Neural crest cell (in vitro differentiated cells): Measurements from ENCODE around the gene SULT1B1. TPM values are rescaled to one million over a fixed set of nuclear protein-coding genes. Genes with fewer than 3 reads are reported as not detected.

Source experiments
- DNase-seq: peaks from one replicate; pipeline ENCODE4 v3.0.0; 2021; ENCODE audit warnings: low read depth, mixed read lengths, low spot score
- H3K27ac Mint-ChIP-seq: one replicate; pipeline ENCODE4 v1.8.0; 2021; ENCODE audit warnings: mild to moderate bottlenecking, mixed read lengths; ENCODE audit not compliant: unreplicated experiment
- H3K27me3 Mint-ChIP-seq: 2 replicates; pipeline ENCODE4 v1.8.0; 2021; ENCODE audit warnings: low read depth, mild to moderate bottlenecking, mixed read lengths
- H3K36me3 Mint-ChIP-seq: 2 replicates; pipeline ENCODE4 v1.8.0; 2021; ENCODE audit warnings: low read depth, mild to moderate bottlenecking, mixed read lengths
- H3K4me1 Mint-ChIP-seq: 2 replicates; pipeline ENCODE4 v1.8.0; 2021; ENCODE audit warnings: mixed read lengths
- H3K4me3 Mint-ChIP-seq: one replicate; pipeline ENCODE4 v1.8.0; 2021; ENCODE audit warnings: mild to moderate bottlenecking, mixed read lengths
- H3K9me3 Mint-ChIP-seq: 2 replicates; pipeline ENCODE4 v1.8.0; 2021; ENCODE audit warnings: mixed read lengths
- CTCF ChIP-seq: fragments of 200-600 bp; sonication (generic); conservative IDR thresholded peaks from 2 replicates; pipeline ENCODE4 v1.5.0; 2021; ENCODE audit warnings: antibody characterized with exemption, mild to moderate bottlenecking
- total RNA-seq: library from RNA; stranded (reverse); gene quantifications from 2 replicates; pipeline ENCODE4 v1.2.1, GENCODE V29; 2021

SULT1B1 gene
- total RNA-seq, 1 donor from 2014 or later = not detected

GRCh38 chr4:69749771-69750170 is 10.6 kb downstream of the SULT1B1 start:
- no peak for TF ChIP-seq CTCF
- H3K36me3 Mint-ChIP-seq = no peaks in the 10 kb centered on the region
- no peak overlapping the region for H3K27ac Mint-ChIP-seq
- H3K9me3 Mint-ChIP-seq = no peaks in the 10 kb centered on the region
- DNase-seq = no peak
- no peaks in the 10 kb centered on the region for H3K4me1 Mint-ChIP-seq
- H3K27me3 Mint-ChIP-seq = no peaks in the 10 kb centered on the region
- no peak overlapping the region for H3K4me3 Mint-ChIP-seq

- Mint-ChIP-seq H3K36me3 (no peaks in the 10 kb centered on the region), H3K4me1 (no peaks in the 10 kb centered on the region), H3K27me3 (no peaks in the 10 kb centered on the region), H3K4me3 (no peak overlapping the region), H3K27ac (no peak overlapping the region), H3K9me3 (no peaks in the 10 kb centered on the region)
- DNase-seq = no peak
- TF ChIP-seq CTCF = no peak
Measured at GRCh38 chr4:69748173-69748572, 12.2 kb downstream of the SULT1B1 start.

- H3K27ac Mint-ChIP-seq = no peak overlapping the region
- no peak overlapping the region for H3K4me3 Mint-ChIP-seq
- H3K36me3 Mint-ChIP-seq = no peaks in the 10 kb centered on the region
- H3K9me3 Mint-ChIP-seq = no peaks in the 10 kb centered on the region
- no peaks in the 10 kb centered on the region for H3K27me3 Mint-ChIP-seq
- no peak for DNase-seq
- H3K4me1 Mint-ChIP-seq = no peaks in the 10 kb centered on the region
- no peak for TF ChIP-seq CTCF
Measured at GRCh38 chr4:69744157-69744478, 16.3 kb downstream of the SULT1B1 start.

- DNase-seq = no peak
- Mint-ChIP-seq H3K27me3 (no peaks in the 10 kb centered on the region), H3K4me3 (no peak overlapping the region), H3K36me3 (no peaks in the 10 kb centered on the region), H3K27ac (no peak overlapping the region), H3K4me1 (no peaks in the 10 kb centered on the region), H3K9me3 (no peaks in the 10 kb centered on the region)
- no peak for TF ChIP-seq CTCF
Measured at GRCh38 chr4:69743476-69744156, 16.8 kb downstream of the SULT1B1 start.

- H3K27me3 Mint-ChIP-seq = no peaks in the 10 kb centered on the region
- H3K9me3 Mint-ChIP-seq = no peaks in the 10 kb centered on the region
- no peak overlapping the region for H3K27ac Mint-ChIP-seq
- no peak overlapping the region for H3K4me3 Mint-ChIP-seq
- no peaks in the 10 kb centered on the region for H3K4me1 Mint-ChIP-seq
- no peak for TF ChIP-seq CTCF
- H3K36me3 Mint-ChIP-seq = no peaks in the 10 kb centered on the region
- no peak for DNase-seq
Measured at GRCh38 chr4:69742596-69742995, 17.8 kb downstream of the SULT1B1 start.
